Glutamatergic neuron (in vitro differentiated cells): ENCODE measurements around the gene COL9A1. TPM values are rescaled to one million over a fixed set of nuclear protein-coding genes. Genes with fewer than 3 reads are reported as not detected.

Experiments used
- DNase-seq: peaks from one replicate; pipeline ENCODE4 v3.0.0; 2022
- H3K27ac Mint-ChIP-seq: one replicate; pipeline ENCODE4 v1.8.0; 2020; ENCODE audit warnings: mild to moderate bottlenecking, mixed read lengths, inconsistent platforms; ENCODE audit not compliant: unreplicated experiment
- H3K27me3 Mint-ChIP-seq: one replicate; pipeline ENCODE4 v1.8.0; 2020; ENCODE audit warnings: mild to moderate bottlenecking, moderate library complexity, mixed read lengths, inconsistent platforms; ENCODE audit not compliant: unreplicated experiment
- H3K36me3 Mint-ChIP-seq: one replicate; pipeline ENCODE4 v1.8.0; 2020; ENCODE audit warnings: mild to moderate bottlenecking, mixed read lengths, inconsistent platforms; ENCODE audit not compliant: unreplicated experiment
- H3K4me1 Mint-ChIP-seq: one replicate; pipeline ENCODE4 v1.8.0; 2020; ENCODE audit warnings: mild to moderate bottlenecking, low read depth, mixed read lengths, inconsistent platforms; ENCODE audit not compliant: unreplicated experiment
- H3K4me3 Mint-ChIP-seq: one replicate; pipeline ENCODE4 v1.8.0; 2020; ENCODE audit warnings: mild to moderate bottlenecking, mixed read lengths, inconsistent platforms; ENCODE audit not compliant: unreplicated experiment
- H3K9me3 Mint-ChIP-seq: one replicate; pipeline ENCODE4 v1.8.0; 2020; ENCODE audit warnings: mild to moderate bottlenecking, moderate library complexity, mixed read lengths, inconsistent platforms; ENCODE audit not compliant: unreplicated experiment
- CTCF ChIP-seq: fragments of 200-600 bp; sonication (generic); IDR thresholded peaks from one replicate; pipeline ENCODE4 v1.5.0; 2021; ENCODE audit not compliant: partially characterized antibody, unreplicated experiment
- total RNA-seq: library from RNA; stranded (reverse); fragmentation: NEBNext Ultra II Directional; extraction: Animal tissue kit (Norgen Biotek cat#: 25700); gene quantifications from one replicate; pipeline ENCODE4 v1.2.1, GENCODE V29; 2021; ENCODE audit not compliant: unreplicated experiment

Gene COL9A1
- total RNA-seq, 1 donor from 2014 or later, result 1.8 TPM

- Mint-ChIP-seq H3K36me3 (no peaks in the 10 kb centered on the region), H3K4me1 (no peaks in the 10 kb centered on the region), H3K27me3 (no peaks in the 10 kb centered on the region), H3K27ac (no peak overlapping the region), H3K4me3 (no peak overlapping the region), H3K9me3 (no peaks in the 10 kb centered on the region)
- no peak for DNase-seq
- TF ChIP-seq CTCF, result no peak
These were observed 60.9 kb downstream of the COL9A1 start for GRCh38 chr6:70241991-70242420.

GRCh38 chr6:70241031-70241430 is 61.9 kb downstream of the COL9A1 start:
- Mint-ChIP-seq H3K4me1 (no peaks in the 10 kb centered on the region), H3K27me3 (no peaks in the 10 kb centered on the region), H3K4me3 (no peak overlapping the region), H3K36me3 (no peaks in the 10 kb centered on the region), H3K27ac (no peak overlapping the region), H3K9me3 (no peaks in the 10 kb centered on the region)
- no peak for TF ChIP-seq CTCF
- no peak for DNase-seq

- Mint-ChIP-seq H3K4me3 (no peak overlapping the region), H3K4me1 (no peaks in the 10 kb centered on the region)
These were observed 66.5 kb downstream of the COL9A1 start for GRCh38 chr6:70236343-70236742.

GRCh38 chr6:70234561-70235236 is 68.2 kb downstream of the COL9A1 start:
- Mint-ChIP-seq H3K9me3 (no peaks in the 10 kb centered on the region), H3K4me3 (no peak overlapping the region), H3K36me3 (no peaks in the 10 kb centered on the region), H3K27ac (no peak overlapping the region), H3K4me1 (no peaks in the 10 kb centered on the region), H3K27me3 (peaks cover 2% of the 10 kb centered on the region)
- TF ChIP-seq CTCF, result no peak
- no peak for DNase-seq

More at GRCh38 chr6:70236343-70236742, 66.5 kb downstream of the COL9A1 start:
- no peaks in the 10 kb centered on the region for H3K9me3 Mint-ChIP-seq
- no peak for TF ChIP-seq CTCF
- peaks cover 2% of the 10 kb centered on the region for H3K27me3 Mint-ChIP-seq
- H3K36me3 Mint-ChIP-seq, result no peaks in the 10 kb centered on the region
- DNase-seq, result no peak
- no peak overlapping the region for H3K27ac Mint-ChIP-seq

- Mint-ChIP-seq H3K36me3 (no peaks in the 10 kb centered on the region), H3K27me3 (peaks cover 2% of the 10 kb centered on the region), H3K4me3 (no peak overlapping the region), H3K4me1 (no peaks in the 10 kb centered on the region), H3K9me3 (no peaks in the 10 kb centered on the region), H3K27ac (no peak overlapping the region)
- no peak for TF ChIP-seq CTCF
- DNase-seq, result no peak
These were observed 71.6 kb downstream of the COL9A1 start for GRCh38 chr6:70231311-70231710.
